Smooth muscle cell (in vitro differentiated cells): ENCODE data around the gene CD38. TPM values are rescaled to one million over a fixed set of nuclear protein-coding genes. Genes with fewer than 3 reads are reported as not detected.
"Not testable (repeated sequence)": the region's sequence is repeated elsewhere in the genome, so short reads cannot be mapped to it uniquely, and the experiment has no call there.

ENCODE experiments used
- DNase-seq: peaks from one replicate; lab custom pipeline; 2025; ENCODE audit not compliant: unreplicated experiment; lab: John Stamatoyannopoulos, UW
- H2AFZ ChIP-seq: fragments of 200-600 bp; sonication (generic); 2 replicates; pipeline ENCODE4 v1.6.0; 2016; ENCODE audit warnings: antibody characterized with exemption, low read depth, mild to moderate bottlenecking
- H3F3A ChIP-seq: fragments of 200-600 bp; sonication (generic); 2 replicates; pipeline ENCODE4 v1.6.0; 2017; ENCODE audit warnings: antibody characterized with exemption, low read depth
- H3K27ac ChIP-seq: fragments of 200-600 bp; sonication (generic); 2 replicates; pipeline ENCODE4 v1.5.1; 2016; ENCODE audit warnings: low read depth, mild to moderate bottlenecking
- H3K27me3 ChIP-seq: fragments of 200-600 bp; sonication (generic); 2 replicates; pipeline ENCODE4 v1.6.1; 2016; ENCODE audit warnings: low read depth, mild to moderate bottlenecking
- H3K36me3 ChIP-seq: fragments of 200-600 bp; sonication (generic); 2 replicates; pipeline ENCODE4 v1.5.1; 2016; ENCODE audit warnings: low read depth
- H3K4me1 ChIP-seq: fragments of 200-600 bp; sonication (generic); 2 replicates; pipeline ENCODE4 v1.5.1; 2016; ENCODE audit warnings: low read depth
- H3K4me2 ChIP-seq: fragments of 200-600 bp; sonication (generic); 2 replicates; pipeline ENCODE4 v1.6.0; 2016; ENCODE audit warnings: mild to moderate bottlenecking
- H3K4me3 ChIP-seq: fragments of 200-600 bp; sonication (generic); 2 replicates; pipeline ENCODE4 v1.5.1; 2016; ENCODE audit warnings: mild to moderate bottlenecking
- H3K79me2 ChIP-seq: fragments of 200-600 bp; sonication (generic); 2 replicates; pipeline ENCODE4 v1.6.0; 2016; ENCODE audit warnings: low read depth, mild to moderate bottlenecking
- H3K9ac ChIP-seq: fragments of 200-600 bp; sonication (generic); 2 replicates; pipeline ENCODE4 v1.6.0; 2016; ENCODE audit warnings: low read depth
- H3K9me3 ChIP-seq: fragments of 200-600 bp; sonication (generic); replicated peaks from 2 replicates; pipeline ENCODE4 v1.5.1; 2016; ENCODE audit warnings: low read depth
- H4K20me1 ChIP-seq: fragments of 200-600 bp; sonication (generic); 2 replicates; pipeline ENCODE4 v1.6.0; 2016; ENCODE audit warnings: low read depth
- WGBS: methylation state at CpG from one replicate; pipeline ENCODE4 v1.1.7; 2016; ENCODE audit warnings: low lambda C conversion rate; 5-methylcytosine and 5-hydroxymethylcytosine counted together
- polyA plus RNA-seq: library from polyadenylated mRNA; unstranded; fragments of >200 nt; fragmentation: Nextera tagmentation; extraction: Ambion mirVana; gene quantifications from 2 replicates; pipeline ENCODE4 v1.2.1, GENCODE V29; 2016
- total RNA-seq: library from RNA; depleted of rRNA; stranded (reverse); fragments of >200 nt; gene quantifications from 2 replicates; pipeline ENCODE4 v1.2.3, GENCODE V29; 2014
- TF ChIP-seq, protein P1 (sequence below): fragments of 200-600 bp; sonication (generic); IDR thresholded peaks from 2 replicates; pipeline ENCODE4 v1.5.1; 2017; ENCODE audit warnings: borderline replicate concordance, mild to moderate bottlenecking, antibody characterized with exemption; ENCODE audit not compliant: insufficient read depth, poor library complexity, severe bottlenecking

CD38 gene
- total and polyA plus RNA-seq, 2 experiments from 2014 or later: not detected

DNA sequence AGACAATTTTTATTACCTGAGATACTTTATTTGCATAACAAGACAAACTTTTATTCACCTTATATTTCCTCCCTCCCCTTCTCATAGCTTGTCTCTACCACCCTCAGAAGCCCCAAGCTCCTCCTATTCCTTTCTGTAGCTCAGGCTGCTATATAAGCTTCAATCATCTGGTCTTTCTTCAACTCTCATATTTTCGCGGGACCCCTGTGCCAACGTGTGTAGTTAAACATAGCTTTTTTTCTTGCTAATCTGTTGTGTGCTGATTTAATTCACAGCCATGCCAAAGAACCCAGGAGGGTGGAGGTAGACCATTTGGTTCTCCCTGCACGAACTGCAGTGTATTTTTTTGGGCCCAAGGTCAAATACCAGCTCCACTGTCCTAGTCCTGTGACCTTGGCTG, 21.1 kb upstream of the CD38 start:
- no peaks in the 10 kb centered on the region for H3K27me3 ChIP-seq
- H3K9ac ChIP-seq: no peak overlapping the region
- H3F3A ChIP-seq: no peaks in the 10 kb centered on the region
- H3K79me2 ChIP-seq: no peaks in the 10 kb centered on the region
- DNase-seq: no peak
- H3K4me2 ChIP-seq: no peak overlapping the region
- H3K4me1 ChIP-seq: no peaks in the 10 kb centered on the region
- no peaks in the 10 kb centered on the region for H3K36me3 ChIP-seq
- 84% methylated on average over 4 of the region's 4 CpGs for WGBS
- no peaks in the 10 kb centered on the region for H3K9me3 ChIP-seq
- TF ChIP-seq, protein P1, sequence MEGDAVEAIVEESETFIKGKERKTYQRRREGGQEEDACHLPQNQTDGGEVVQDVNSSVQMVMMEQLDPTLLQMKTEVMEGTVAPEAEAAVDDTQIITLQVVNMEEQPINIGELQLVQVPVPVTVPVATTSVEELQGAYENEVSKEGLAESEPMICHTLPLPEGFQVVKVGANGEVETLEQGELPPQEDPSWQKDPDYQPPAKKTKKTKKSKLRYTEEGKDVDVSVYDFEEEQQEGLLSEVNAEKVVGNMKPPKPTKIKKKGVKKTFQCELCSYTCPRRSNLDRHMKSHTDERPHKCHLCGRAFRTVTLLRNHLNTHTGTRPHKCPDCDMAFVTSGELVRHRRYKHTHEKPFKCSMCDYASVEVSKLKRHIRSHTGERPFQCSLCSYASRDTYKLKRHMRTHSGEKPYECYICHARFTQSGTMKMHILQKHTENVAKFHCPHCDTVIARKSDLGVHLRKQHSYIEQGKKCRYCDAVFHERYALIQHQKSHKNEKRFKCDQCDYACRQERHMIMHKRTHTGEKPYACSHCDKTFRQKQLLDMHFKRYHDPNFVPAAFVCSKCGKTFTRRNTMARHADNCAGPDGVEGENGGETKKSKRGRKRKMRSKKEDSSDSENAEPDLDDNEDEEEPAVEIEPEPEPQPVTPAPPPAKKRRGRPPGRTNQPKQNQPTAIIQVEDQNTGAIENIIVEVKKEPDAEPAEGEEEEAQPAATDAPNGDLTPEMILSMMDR: no peak
- H4K20me1 ChIP-seq: no peaks in the 10 kb centered on the region
- H3K27ac ChIP-seq: no peak overlapping the region
- H3K4me3 ChIP-seq: no peak overlapping the region
- no peak overlapping the region for H2AFZ ChIP-seq

DNA sequence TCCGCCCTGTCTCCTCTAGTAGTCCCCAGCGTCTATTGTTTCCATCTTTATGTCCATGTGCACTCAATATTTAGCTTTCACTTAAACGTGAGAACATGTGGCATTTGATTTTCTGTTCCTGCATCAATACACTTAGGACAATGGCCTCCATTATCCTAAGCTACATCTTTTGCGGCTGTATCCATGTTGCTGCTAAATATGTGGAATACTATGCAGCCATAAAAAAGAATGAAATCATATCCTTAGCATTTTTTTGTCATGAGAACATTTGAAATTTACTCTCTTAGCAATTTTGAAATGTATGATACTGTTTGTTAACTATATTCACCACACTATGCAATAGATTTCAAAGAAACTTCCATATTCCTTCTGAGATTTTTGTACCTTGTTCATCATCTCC, 19.8 kb upstream of the CD38 start:
- Histone ChIP-seq H3K4me3 (no peak overlapping the region), H3K9ac (no peak overlapping the region), H3K79me2 (no peaks in the 10 kb centered on the region), H2AFZ (no peak overlapping the region), H3K4me2 (no peak overlapping the region), H4K20me1 (no peaks in the 10 kb centered on the region), H3K27me3 (no peaks in the 10 kb centered on the region), H3K36me3 (no peaks in the 10 kb centered on the region), H3K4me1 (no peaks in the 10 kb centered on the region), H3F3A (no peaks in the 10 kb centered on the region), H3K9me3 (no peaks in the 10 kb centered on the region), H3K27ac (no peak overlapping the region)
- DNase-seq: no peak
- 98% methylated on average over 4 of the region's 4 CpGs for WGBS
- TF ChIP-seq, protein P1: no peak

DNA sequence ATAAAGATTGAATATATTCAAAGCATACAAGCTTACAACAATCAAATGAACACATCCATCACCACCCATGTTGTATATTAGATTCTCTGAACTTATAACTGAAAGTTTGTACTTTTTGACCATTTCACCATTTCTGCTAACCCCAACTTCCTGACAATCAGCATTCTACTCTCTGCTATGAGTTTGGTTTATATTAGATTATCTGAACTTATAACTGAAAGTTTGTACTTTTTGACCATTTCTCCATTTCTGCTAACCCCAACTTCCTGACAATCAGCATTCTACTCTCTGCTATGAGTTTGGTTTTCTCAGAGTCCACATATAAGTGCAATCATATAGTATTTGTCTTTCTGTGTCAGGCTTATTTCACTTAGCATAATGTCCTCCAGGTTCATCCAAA, 15.7 kb upstream of the CD38 start:
- not testable (repeated sequence) for H3K4me3 ChIP-seq, DNase-seq, H3K9ac ChIP-seq, H2AFZ ChIP-seq, H3K36me3 ChIP-seq, H3K4me2 ChIP-seq, H3K4me1 ChIP-seq, H3F3A ChIP-seq, H3K79me2 ChIP-seq, H3K27ac ChIP-seq, H3K27me3 ChIP-seq, H4K20me1 ChIP-seq, H3K9me3 ChIP-seq

DNA sequence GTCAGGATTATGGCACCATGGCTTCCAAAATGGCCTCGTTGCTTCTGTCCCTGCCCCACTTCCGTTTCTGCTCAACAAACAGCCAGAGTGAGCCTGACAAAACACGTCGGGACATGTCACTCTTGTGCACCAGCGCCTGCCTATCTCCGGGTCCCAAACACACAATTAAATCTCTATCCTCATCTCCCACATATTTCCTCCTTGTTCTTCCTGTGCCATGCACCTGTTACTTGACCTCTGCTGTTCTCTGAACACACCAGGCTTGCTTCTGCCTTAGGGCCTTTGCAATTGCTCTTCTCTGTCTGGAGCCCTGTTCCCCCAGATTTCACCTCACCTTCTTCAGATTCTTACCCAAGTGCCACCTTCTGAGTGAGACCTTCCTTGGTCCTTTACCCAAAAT, 12.7 kb upstream of the CD38 start:
- H3K27ac ChIP-seq: no peak overlapping the region
- no peak for DNase-seq
- no peak overlapping the region for H3K4me2 ChIP-seq
- H3K4me3 ChIP-seq: no peak overlapping the region
- H3K9me3 ChIP-seq: no peaks in the 10 kb centered on the region
- H4K20me1 ChIP-seq: no peaks in the 10 kb centered on the region
- H3K9ac ChIP-seq: no peak overlapping the region
- no peaks in the 10 kb centered on the region for H3K4me1 ChIP-seq
- H3K79me2 ChIP-seq: no peaks in the 10 kb centered on the region
- TF ChIP-seq, protein P1: no peak
- 93% methylated on average over 6 of the region's 6 CpGs for WGBS
- no peaks in the 10 kb centered on the region for H3F3A ChIP-seq
- no peak overlapping the region for H2AFZ ChIP-seq
- H3K36me3 ChIP-seq: no peaks in the 10 kb centered on the region
- no peaks in the 10 kb centered on the region for H3K27me3 ChIP-seq
